Measurements from ENCODE around the gene TMEM204.

The TMEM204 gene

DNA sequence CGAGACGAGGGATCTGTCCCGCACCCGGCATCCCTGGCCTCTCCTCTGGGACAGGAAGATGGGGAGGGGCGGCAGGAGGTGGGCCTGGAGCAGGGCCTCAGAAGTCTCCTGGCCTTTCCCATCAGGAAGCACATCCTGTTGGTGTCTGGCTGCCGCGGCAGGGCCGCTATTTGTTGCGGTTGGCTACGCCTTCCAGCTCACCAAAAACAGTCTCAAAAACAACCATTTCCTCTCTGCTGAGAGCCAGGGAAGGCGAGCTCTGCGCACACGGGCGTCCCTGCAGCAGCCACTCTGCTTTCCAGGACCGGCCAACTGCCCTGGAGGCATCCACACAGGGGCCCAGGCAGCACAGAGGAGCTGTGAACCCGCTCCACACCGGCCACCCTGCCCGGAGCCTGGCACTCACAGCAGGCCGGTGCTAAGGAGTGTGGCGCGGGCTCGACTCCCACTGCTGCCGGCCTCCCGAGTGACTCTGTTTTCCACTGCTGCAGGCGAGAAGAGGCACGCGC lies at the start of gene TMEM204:
Gene TMEM204, plus strand, starts transcription at position 224 of the 509 bp plus-strand sequence. CDS start 610 bp downstream, outside the sequence.
- DNase-seq (ENCODE audit: low spot score), result no peak

DNA sequence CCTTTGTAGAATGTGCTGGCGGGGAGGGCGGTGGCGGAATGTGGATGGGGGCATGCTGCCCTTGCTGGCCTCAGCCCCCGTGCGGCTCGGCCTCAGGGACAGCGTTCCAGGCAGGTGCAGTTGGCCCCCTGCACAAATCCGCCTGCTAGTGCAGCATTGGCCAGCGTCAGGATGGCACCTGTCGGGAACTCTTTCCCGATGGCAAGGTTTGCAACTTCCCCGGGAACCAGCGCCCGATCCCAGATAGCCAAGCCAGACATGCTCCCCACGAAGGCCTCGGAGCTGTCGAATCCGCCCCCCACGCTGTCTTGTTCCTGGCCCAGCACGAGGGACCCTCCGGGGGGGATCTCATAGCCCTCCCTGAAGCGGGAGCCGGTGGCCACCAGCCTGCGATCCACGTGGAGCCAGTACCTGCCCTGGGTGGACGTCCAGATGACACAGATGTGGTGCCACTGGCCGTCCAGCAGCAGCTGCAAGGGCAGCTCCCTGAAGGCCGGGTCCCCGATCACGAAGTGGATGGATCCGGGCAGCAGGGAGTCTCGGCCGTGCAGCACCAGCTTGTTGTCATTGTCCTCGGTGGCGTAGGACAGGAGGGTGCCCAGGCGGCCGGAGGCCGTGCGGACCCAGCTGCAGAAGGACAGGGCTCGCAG lies 47.5 kb upstream of the TMEM204 start:
- DNase-seq (ENCODE audit: low spot score), result no peak

DNA sequence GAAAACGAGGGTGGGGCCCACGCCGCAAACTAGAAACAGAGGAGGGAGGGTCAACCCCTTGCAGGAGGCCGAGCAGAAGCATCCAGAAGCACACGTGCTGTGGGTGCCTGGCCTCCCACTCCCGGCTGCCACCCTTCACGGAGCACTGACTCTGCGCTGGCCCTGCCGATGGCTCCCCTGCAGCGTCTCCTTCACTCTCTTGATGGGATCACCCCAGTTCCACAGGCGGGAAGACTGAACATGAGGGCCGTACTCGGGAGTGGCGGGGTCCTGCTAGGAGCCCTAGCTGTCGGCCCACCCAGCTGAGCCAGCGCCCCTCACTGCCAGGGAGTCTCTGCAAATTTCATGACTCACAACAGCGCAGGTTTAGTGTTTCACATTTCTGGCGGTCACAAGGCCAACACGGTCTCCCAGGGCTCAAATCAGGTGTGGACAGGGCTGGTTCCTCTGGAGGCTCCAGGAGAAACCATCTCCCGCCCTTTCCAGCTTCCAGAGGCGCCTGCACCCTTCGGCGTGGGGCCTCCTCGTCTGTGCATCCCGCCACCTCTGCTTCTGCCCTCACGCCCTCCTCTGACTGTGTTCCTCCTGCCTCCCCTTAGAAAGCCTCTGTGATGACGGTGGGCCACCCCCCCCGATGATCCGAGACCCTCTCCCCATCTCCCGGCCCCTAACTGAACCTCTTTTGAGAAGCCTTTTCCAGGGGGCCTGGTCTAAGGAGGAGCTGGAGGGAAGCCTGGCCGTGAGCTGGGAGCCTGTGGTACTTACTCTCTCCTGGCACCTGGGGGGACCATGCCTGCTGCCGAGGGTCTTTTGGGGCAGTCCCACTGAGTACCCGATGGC lies 46.7 kb upstream of the TMEM204 start:
- DNase-seq (ENCODE audit: low spot score), result no peak

DNA sequence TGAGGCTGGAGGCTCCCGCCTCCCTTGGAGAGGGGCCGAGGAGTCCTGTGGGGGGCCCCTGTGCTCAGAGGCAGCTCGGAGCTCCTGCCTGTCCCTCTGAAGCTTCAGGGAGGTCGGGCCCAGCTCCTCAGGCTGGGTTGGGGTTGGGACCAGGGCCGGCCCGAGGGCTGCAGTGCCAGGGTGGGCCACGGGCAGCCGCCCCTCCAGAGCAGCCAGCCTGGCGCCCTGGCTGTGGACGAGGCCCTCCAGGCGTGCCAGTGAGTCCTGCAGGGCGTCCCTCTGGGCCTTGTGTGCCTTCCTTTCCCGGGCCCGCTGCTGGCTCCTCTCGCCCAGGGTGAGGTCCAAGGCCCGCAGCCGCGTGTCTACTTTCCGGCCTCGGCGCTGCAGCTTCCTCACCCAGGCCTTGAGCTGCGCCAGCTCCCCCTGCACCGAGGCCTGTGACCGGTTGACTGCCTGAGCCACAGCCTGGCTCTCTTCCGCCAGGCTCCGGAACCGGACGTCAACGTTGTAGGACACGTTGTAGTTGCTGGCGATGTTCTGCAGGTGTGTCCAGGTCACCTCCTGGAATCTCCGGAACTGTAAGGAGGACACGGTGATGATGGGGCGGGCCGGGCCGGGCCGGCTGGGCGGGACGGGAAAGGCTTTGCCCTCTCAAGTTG lies 45.9 kb upstream of the TMEM204 start:
- no peak for DNase-seq (ENCODE audit: low spot score)

DNA sequence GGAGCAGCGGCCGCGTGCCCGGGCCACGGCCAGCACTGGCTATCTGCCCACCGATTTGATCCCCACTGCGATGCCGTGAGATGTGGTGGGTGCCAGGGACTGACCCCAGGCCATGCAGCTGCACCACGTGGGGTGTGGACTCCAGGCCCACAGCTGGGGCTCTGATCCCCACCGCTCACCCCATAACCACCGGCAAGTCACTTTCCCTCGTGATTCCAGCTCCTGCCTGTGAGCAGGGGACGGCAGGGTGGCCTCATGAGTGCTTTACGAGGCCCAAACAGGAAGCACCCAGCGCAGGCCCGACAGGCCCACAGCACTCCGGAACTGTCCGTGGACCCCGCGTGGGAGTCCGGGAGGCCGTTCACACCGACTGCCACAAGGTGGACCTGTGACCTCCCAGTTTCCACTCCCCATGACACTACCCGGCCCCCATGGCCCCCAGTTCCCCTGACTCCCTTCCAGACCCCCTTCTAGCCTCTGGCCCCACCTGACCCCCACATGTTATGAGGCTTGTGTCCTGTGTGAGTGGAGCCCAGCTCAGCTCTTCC lies 45.3 kb upstream of the TMEM204 start:
- no peak for DNase-seq (ENCODE audit: low spot score)

DNA sequence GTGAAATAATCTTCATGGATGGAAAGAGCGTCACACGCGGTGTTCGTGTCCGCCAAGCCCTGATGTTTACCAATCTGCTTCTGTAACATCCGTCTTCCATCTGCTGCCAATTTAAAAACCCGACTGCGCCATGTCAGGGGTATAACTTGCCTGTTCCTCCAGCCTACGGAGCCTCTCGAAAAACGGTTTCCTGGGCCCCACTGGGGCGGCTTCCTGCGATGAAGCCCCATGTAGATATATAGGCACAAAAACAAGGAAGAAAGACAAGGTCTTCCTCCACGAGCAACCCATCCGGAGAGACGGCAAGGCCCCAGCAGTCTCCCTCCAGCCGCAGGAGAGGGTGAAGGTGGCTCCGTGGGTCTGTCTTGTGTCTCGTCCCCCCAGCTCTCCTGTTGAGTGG lies 44.8 kb upstream of the TMEM204 start, which contains the start of gene PTX4:
Gene PTX4, minus strand, starts transcription at position 326 of the 400 bp plus-strand sequence. Its CDS starts 35 bp downstream, at position 291.
- no peak for DNase-seq (ENCODE audit: low spot score)

DNA sequence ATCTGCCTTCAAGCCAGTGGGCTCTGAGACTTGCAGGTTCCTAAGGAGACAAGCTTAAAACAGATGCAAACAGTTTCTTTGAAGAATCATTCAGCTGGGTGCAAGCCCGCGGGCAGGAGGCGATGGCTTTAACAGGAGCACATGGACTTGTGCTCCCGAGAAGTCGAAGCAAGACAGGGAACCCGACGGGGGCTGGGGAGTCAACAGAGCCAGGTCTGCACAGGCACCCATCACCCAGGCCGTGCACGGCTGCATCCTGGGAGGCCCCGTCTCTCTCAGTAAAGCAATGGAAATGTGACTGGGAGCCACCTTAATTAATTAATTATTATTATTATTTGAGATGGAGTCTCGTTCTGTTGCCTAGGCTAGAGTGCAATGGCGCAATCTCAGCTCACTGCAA lies 44.4 kb upstream of the TMEM204 start:
- DNase-seq (ENCODE audit: low spot score), result no peak

DNA sequence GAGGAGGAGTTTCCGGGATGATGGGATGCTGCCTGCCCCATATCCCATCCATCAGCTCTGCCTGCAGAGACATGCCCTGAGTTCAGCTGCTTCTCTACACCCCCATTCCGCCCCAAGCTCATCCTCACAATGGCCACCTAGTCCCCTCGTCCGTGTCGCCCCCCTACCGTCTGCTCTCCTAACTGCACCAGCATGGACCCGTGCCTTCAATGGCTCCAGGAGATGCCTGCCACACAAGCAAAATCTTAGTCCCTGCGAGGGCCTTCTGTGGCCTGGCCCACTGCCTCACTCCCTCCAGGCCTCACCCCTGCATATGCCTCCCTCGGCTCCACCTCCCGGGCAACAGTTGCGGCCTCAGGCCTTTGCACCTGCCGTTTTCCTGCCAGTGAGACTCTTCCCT lies 42.1 kb upstream of the TMEM204 start:
- no peak for DNase-seq (ENCODE audit: low spot score)

DNA sequence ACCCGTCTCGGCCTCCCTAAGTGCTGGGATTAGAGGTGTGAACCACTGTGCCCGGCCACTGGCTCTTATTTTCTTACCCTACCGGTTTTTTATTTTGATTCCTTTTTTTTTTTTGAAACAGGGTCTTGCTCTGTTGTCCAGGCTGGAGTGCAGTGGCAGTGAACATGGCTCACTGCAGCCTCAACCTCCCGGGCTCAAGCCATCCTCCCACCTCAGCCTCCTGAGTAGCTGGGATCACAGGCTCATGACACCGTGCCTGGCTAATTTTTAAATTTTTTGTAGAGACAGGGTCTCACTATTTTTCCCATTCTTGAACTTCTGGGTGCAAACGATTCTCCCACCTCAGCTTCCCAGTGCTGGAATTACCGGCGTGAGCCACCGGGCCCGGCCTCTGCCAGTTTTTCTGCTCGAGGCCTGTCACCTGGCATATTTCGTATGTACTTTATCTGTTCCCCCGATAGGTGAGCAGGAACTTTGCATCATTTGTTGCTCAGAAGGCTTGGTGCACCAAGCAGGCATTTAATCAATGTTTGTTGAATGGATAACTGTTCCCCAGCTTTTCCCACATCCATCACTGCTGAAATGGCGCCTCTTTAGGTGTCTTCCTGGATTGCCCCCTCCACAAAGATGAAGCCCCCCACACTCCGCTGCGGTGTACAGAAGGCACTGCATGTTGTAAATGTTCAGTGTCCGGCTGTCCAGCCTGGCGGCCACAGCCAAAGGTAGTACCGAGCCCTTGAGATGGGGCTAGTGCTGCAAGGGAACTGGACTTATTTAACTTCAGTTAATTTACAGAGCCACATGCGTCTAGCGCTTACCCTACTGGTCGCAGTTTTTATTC lies 41.2 kb upstream of the TMEM204 start:
- DNase-seq (ENCODE audit: low spot score), result no peak

DNA sequence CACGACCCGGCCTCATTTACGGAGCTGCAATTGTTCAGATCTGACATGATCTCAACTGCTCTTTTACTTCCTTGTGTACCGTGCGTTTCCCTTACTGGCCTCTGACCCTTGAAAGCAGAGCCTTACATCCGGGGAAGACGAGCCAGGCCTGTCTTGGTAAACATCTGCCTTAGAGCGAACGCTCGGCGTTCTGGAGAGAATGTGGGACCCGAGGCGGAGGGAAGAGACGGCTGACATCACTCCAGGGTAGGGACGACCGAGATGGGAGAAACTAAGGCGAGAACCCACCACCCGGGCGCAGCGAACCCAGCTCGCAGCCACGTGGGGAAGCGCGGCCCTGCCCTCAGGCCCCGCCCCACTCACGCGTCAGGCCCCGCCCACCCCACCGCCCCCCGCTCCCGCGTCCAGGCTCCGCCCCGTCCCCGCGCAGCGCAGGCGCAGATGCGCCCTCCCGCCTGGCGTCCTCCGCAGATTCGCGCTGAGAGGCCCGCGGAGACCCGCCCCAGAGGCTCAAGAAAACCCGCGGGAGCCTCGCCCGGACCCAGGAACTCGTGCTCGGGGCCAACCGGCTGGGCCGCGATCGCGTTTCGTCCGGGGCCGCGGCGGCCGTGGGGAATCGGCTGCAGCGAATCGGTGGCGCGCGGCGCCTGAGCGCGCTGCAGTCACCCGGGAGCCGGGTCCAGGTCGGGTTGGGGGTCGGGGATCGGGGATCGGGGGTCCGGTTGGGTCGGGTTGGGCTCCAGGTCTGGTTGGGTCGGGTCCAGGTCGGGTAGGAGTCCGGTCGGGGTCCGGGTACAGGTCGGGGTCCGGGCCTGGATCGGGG lies 40.3 kb upstream of the TMEM204 start, which contains the start of gene TELO2:
Gene TELO2, plus strand, starts transcription at position 438 of the 823 bp plus-strand sequence. CDS start 922 bp downstream, outside the sequence.
- peak; percentile 77 for DNase-seq (ENCODE audit: low spot score)

DNA sequence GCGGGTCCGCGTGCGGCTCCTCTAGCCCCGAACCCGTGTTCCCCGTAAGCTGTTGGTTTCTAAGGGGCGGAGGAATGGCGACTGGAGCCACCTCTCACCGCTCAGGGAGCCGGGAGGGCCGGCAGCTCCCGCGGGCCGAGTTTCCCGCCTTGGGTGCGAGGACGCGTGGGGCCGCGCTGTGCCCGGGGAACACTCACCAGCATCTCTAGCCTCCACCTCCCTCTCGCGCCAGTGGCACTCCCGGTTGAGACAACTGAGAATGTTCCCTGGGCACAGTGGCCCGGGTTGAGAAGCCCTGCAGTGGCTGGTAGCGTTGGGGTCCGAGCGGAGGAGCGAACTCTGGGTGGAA lies 39.7 kb upstream of the TMEM204 start:
- no peak for DNase-seq (ENCODE audit: low spot score)

DNA sequence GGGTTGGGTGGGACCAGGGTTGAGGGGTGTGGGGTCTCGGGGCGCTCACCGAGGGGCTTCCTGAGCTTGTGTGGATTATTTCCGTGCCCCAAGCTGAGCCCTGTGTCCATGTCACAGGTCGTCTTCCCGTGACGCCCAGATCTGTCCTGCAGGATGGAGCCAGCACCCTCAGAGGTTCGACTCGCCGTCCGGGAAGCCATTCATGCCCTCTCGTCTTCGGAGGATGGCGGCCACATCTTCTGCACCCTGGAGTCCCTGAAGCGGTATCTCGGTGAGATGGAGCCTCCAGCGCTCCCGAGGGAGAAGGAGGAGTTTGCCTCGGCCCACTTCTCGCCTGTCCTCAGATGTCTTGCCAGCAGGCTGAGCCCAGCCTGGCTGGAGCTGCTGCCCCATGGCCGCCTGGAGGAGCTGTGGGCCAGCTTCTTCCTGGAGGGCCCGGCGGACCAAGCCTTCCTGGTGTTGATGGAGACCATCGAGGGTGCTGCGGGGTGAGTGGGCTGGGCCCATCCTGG lies 39.3 kb upstream of the TMEM204 start:
- DNase-seq (ENCODE audit: low spot score), result no peak

DNA sequence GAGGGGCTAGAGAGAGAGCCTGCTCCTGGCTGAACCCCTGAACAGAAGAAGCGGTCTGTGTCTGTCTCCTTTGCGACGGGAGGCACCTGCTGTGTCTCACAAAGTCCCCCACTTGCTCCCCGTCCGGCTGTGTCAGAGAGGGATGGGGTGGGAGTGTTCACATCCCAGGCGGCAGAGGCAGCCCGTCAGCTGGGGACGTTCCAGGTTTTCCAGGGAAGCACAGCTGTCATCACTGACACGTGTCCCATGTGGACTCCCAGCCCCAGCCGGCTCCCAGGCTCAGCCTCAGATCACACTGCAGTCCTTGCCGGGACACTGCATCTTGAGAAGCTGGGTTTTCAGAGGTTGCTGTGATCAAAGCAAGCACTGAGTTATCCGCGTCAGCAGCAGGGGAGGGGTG lies 38.8 kb upstream of the TMEM204 start:
- DNase-seq (ENCODE audit: low spot score), result no peak

DNA sequence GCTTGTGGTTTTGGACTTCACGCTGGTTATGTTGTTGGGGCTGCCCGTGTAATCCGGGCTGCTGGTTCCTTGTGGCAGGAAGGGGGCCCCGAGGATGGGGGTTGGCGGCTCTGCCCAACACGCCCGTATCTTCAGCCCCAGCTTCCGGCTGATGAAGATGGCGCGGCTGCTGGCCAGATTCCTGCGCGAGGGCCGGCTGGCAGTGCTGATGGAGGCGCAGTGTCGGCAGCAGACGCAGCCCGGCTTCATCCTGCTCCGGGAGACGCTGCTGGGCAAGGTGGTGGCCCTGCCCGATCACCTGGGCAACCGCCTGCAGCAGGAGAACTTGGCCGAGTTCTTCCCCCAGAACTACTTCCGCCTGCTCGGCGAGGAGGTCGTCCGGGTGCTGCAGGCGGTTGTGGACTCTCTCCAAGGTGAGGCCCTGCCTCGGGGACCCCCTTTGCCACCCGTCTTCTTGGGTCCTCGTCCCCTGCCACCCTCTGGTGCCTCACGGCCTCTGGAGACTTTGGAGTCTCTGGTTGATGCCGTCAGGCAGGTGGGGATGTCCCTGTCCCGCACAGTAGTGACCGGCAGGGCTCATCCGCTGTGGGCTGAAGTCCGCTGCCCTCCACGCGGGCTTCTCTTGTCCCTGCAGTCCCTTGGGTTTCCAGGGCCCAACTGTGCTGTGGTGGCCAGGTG lies 38.1 kb upstream of the TMEM204 start:
- no peak for DNase-seq (ENCODE audit: low spot score)

DNA sequence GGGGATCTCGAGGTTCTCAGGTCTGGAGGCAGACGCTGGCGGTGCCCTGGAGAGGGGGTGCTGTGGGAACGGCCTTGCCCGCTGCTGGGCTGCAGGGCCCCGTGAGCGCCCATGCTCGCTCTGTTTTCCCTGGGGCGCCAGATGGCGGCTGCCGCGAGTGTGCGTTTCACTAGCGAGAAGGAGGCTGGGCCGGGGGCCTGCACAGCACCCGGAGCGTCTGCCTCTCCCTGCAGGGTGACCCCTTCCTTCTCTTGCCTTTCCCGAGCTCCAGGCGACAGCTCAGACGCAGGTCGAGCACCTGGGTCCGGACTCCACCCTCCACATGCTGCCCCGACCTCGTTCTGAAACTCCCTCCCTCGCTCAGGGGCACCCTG lies 37.6 kb upstream of the TMEM204 start:
- DNase-seq (ENCODE audit: low spot score), result no peak

DNA sequence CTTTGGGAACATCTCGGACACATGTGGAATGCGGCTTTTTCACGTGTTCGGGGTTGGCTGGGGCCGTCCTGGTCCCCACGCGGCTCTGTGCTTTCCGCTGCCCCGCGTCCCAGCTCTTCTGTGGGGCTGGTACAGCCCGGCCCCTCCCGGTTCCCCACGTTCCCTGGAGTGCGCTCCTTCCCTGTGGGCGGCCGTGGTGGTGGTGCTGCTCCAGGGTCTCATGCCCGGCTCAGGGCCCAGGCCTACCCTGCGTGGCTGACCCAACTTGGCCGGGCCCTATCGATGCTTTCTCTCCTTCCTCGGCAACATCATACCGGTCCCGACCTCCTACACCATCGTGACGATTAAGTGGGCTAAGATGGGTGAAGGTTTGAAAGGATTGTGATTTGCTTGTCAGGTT lies 37.0 kb upstream of the TMEM204 start:
- no peak for DNase-seq (ENCODE audit: low spot score)

DNA sequence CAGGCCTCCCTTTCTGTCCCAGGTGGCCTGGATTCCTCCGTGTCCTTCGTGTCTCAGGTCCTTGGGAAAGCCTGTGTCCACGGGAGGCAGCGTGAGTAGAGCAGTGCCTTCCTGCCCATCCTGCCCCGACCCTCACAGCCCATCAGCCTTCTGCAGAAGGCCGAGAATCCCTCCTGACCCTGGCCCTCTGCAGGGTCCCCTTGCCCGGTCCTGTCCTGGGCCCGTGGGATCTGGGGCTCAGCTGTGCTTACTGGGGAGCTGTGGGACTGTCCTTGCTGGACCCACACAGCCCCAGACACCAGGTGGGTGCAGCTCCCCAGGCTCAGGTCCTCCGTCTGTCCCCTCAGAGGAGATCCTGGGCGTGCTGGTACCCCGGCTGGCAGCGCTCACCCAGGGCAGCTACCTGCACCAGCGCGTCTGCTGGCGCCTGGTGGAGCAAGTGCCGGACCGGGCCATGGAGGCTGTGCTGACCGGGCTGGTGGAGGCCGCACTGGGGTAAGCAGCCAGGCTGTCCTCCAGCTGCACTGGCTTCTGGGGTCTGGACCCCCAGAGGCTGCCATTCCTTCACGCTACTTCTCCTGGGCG lies 36.4 kb upstream of the TMEM204 start:
- DNase-seq (ENCODE audit: low spot score), result no peak

DNA sequence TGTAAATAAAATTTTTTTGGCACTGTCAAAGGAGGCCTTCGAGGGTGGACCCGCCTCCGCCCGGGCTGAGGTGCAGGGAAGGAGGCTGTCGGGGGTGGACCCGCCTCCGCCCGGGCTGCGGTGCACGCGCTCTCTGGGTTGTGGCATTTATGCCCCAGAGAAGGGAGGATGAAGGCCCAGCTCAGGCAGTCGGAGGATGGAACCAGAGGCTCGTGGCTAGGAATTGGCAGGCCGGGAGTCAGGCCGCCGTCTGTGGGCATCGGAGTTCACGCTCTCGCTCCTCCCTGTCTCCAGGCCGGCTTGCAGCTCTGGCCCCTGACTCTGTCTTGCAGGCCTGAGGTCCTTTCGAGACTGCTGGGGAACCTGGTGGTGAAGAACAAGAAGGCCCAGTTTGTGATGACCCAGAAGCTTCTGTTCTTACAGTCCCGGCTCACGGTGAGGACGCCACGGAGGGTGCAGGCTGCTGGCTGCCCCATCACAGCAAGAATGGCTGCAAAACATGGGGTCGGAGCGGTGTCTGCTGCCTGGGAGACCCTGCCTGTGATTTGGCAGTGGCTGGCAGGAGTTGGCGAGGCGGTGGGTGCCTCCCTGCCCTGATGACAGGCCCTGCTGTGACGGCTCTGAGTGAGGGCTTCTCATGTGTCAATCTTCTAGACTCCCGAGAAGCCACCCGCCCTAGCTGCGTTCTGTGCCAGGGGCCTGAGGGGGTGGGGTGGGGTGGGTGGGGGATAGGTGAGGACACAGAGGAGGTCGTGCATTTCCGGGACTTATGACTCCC lies 34.4 kb upstream of the TMEM204 start:
- DNase-seq (ENCODE audit: low spot score), result no peak

Data from putamen (tissue), 1 donor.